Kasumi-1 (cell line): ENCODE data around the gene OSMR.

Source experiments
- DNase-seq, 2 experiments: peaks; one replicate each; lab custom pipeline; 2025; lab: John Stamatoyannopoulos, UW

OSMR gene

DNA sequence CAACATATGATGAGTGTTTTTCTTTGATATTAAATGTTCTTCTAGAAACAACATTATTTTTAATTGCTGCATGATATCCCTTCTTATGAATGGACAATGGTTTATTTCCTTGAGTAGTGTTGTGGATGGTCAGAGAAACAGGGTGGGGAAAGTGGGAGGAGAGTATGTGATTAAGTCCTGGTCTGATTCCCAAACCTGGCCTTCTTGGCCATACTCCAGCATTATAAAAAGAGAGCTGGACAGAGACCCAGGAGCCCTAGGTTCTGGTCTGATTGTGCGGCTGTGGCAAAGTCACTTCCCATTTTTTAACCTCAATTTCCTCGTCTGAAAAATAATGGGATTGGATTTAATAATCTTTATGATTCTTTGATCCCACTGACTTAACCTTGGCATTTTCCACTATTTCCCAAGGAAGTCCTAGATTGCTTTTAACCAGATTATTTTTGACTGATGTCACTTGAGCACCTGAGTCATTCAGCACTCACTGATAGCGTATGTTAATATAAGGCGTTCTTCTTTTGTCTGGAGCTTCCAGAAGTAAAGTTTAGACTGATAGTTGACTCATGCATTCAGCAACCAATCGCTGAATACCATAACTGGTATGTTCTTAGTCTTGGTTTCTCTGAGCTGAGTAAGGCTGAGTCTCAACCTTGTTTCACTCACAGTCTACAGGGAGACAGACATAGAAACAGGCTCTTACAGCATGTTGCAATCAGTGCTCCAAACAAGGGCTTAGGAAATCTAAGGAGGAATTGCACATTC is 26.2 kb downstream of the OSMR start:
- no peak for DNase-seq

DNA sequence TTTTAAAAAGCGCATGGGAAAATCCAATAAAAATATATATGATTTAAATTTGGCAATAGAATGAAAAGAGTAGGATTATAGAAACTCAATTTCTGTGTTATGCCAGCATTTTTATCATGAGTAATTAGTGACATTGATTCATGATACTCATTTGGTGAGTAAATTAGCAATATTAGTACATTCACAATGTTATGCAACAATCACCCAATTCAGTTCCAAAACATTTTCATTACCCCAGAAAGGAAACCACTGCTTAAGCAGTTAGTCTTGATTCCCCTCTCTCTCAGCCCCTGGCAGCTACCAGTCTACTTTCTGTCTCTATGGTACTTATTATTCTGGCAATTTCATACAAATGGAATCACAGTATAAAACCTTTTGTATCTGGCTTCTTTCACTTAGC is 27.0 kb downstream of the OSMR start:
- DNase-seq, result no peak

DNA sequence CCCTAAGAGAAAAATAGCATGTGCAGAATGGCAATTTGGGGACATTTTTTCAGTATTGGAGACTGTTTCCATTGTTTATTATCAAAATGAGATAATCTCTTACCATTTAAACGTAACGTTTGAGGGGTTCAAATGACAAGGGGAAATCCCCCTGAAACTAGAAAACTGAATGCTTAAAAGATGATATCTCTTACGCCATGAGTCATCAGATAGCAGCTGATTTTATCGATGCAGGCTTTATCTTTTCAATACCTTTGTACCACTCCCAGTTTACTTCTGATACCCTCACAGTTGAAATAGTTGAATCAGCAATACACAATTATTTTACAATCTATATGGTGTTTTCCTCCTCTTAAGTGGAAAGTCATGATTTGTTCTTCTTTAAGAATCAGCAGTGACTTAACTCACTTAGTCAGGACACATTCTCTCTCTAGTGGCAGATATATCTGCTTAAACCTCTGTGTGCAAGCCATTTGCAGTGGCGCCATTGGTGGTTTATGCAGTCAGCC is 29.2 kb downstream of the OSMR start:
- DNase-seq, result no peak

DNA sequence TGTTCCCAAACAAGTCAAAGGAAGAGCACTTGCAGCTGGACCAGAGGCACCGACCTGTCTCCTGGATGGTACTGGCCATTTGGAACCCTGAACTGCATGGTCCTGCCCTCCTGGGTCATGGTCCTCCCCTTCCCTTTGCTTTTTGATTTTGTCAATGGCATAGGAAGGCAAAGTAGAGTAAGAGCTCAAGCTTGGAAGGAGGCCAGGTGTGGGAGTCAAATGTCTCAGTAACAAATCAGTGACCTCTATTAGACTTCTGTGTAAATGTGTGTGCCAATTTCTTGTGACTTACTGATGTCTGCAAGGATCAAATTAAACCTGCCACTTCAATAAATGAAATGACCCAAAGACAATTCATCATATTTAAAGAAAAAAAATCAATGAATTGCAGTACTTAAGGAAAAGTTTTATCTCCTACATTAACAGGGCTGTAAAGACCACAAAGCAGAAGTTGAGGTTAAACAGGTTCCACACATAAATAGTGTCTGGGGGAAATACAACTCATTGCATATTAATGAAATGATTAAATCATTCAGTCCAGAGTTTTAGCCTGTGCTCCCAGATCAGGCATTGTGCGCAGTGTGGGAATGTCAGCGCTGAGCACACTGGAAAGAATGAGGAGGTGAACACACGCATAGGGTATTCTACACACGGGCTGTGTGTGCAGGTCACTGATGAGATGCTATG is 32.7 kb downstream of the OSMR start:
- DNase-seq, result peak; percentile 19 to 30

DNA sequence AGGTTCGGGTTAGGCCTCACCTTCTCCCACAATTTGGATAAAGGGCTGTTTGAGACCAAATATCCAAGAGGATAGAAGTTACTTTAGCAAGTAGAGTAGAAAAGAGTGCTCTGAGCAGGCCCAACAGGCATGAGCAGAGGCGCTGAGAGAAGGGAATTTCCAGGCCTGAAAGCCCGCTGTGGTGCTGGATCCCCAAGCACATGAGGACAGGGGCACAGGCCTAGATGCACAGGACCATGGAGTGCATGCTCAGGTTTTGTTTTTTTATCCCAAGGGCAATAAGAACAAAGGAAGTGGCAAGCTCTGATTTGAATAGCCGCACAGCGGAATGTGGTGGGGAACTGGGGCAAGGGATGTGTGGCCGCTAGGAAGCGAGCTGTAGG is 33.3 kb downstream of the OSMR start:
- no peak for DNase-seq

- DNase-seq, result no peak
Measured at GRCh38 chr5:38883842-38884241, 38.0 kb downstream of the OSMR start.

DNA sequence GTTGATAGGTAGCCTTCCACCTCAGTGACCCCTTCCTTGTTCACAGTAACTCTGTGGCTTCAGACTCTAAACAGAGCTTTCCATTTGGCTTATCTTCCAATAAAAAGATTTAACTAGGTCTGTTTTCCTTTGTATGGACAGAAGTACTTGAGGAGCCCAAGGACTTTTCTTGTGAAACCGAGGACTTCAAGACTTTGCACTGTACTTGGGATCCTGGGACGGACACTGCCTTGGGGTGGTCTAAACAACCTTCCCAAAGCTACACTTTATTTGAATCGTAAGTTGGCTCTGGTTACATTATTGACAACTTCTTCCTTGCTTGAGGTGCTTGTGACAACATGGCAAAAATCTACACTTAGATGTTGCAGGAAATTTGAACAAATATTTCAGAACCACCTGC is 39.4 kb downstream of the OSMR start:
- no peak for DNase-seq

DNA sequence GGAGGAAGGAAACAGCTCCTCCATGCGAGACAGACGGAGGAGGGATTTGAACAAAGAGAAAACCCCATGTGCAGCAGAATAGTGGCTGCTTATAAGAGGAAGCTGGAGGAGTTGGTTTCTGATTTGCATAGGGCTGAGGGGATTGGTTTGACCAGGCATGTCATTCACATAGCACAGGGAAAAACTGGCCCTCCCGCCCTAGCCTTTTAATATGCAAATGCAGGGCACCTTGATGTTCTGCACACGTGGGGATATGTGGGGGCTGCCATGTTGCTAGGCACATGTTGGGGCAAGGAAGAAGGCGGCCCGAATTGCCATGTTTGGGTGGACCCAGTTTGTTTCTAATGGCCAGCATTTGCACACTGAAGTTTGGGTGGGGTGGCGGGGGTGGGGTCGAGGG is 42.2 kb downstream of the OSMR start:
- DNase-seq, result peak in 1 of 2 experiments; percentile 17

- no peak for DNase-seq
Measured at GRCh38 chr5:38889424-38889823, 43.6 kb downstream of the OSMR start.

GRCh38 chr5:38891563-38891962 is 45.8 kb downstream of the OSMR start:
- DNase-seq, result no peak

- no peak for DNase-seq
Measured at GRCh38 chr5:38892363-38892762, 46.6 kb downstream of the OSMR start.

- no peak for DNase-seq
Measured at GRCh38 chr5:38896760-38897159, 50.9 kb downstream of the OSMR start.

- no peak for DNase-seq
Measured at GRCh38 chr5:38899936-38900335, 54.1 kb downstream of the OSMR start.

GRCh38 chr5:38905516-38905915 is 59.7 kb downstream of the OSMR start:
- no peak for DNase-seq

- DNase-seq, result no peak
Measured at GRCh38 chr5:38906503-38906902, 60.7 kb downstream of the OSMR start.

GRCh38 chr5:38911933-38912332 is 66.1 kb downstream of the OSMR start:
- no peak for DNase-seq

DNA sequence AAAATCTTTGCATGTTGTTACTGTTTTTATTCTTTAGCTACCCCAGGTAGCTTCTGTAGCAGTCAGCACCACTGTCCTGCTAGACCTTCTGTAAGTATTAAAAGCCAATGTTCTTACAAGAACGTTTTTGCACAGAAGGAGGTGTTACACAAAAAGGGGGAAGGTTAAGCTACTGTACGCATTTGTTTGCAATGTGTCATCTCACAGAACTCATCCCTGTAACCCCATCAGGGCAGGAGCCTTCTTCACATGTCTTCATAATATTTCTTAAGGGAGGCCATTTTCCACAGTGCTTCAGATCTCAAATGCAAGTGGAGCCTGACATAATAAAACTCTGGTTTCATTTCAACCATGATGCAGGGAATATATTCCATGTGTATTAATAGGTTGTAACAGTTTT is 67.9 kb downstream of the OSMR start:
- DNase-seq, result no peak

DNA sequence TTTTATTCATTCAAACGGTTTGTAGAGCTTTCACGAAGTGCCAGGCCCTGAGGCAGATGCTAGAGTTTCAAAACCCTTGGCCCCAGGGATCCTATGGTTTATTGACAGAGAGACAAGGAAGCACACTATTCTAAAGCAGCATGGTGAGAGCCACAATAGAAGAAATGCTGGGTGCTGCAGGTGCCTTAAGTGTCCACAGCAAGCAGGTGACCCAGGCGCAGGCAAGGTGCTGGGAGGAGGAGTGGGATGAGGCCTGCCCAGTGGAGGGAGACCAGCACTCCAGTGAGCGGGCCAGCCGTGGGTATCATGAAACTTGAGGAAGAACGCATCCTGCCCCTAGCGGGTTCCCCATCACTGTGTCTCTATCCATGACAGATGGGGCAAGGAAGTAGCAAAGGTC is 71.0 kb downstream of the OSMR start:
- DNase-seq, result no peak

DNA sequence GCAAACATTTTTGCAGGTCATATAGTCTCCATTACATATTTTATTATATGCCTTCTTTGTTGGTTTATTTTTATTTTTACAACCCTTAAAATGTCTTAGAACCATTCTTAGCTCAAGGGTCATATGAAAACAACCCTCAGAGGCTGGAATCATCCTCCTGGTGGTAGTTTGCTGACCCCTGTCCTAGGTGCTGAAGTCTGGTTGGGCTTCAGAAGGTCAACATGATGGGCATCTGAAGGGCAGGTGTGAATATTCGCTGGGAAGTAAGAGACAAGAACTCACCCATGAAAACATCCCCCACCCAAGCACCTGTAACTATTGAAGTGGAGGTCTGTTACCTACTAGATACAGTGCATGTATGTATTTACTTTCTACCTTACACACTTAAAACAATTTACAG is 75.4 kb downstream of the OSMR start:
- no peak for DNase-seq

GRCh38 chr5:38922199-38922598 is 76.4 kb downstream of the OSMR start:
- peak; percentile 72 to 80 for DNase-seq

- DNase-seq, result no peak
Measured at GRCh38 chr5:38923661-38924451, 78.0 kb downstream of the OSMR start.

GRCh38 chr5:38925154-38925925 is 79.5 kb downstream of the OSMR start:
- no peak for DNase-seq
